B cell (primary cell): ENCODE results near the gene PPP1R26. TPM values are rescaled to one million over a fixed set of nuclear protein-coding genes. Genes with fewer than 3 reads are reported as not detected.

Source experiments
- ATAC-seq: fragments of 200-7000 bp; cut with Tn5 transposase; one replicate; pipeline ENCODE4 v1.10.0; 2021; ENCODE audit warnings: low read depth, mild to moderate bottlenecking, moderate number of reproducible peaks, moderate library complexity
- CTCF ChIA-PET: fragments of 350-600 bp; sonication (Branson Sonifier 250); formaldehyde crosslinking; loops from one replicate; lab custom pipeline; 2021; ENCODE audit warnings: antibody characterized with exemption, inconsistent platforms; lab: Charles Lee
- POLR2A ChIA-PET: fragments of 350-600 bp; sonication (Branson Sonifier 250); formaldehyde crosslinking; loops from one replicate; lab custom pipeline; 2021; ENCODE audit warnings: antibody characterized with exemption; lab: Charles Lee
- DNase-seq: peaks from one replicate; pipeline ENCODE4 v3.0.0; 2013
- H2AFZ ChIP-seq: 2 replicates; pipeline ENCODE4 v1.6.1; 2012; ENCODE audit warnings: mild to moderate bottlenecking, low read depth, low read length; ENCODE audit not compliant: insufficient read depth, poor library complexity, severe bottlenecking
- H3K27ac ChIP-seq, 2 donors: 1 replicate in 1 of 2; 2 replicates in 1 of 2; pipeline ENCODE4 v1.5.1; 2012 to 2013; ENCODE audit warnings: low read length in 2 of 2, mild to moderate bottlenecking in 2 of 2, moderate library complexity in 1 of 2
- H3K27me3 ChIP-seq, 4 experiments: fragments of 200-600 bp in 1 of 4; sonication (generic) in 1 of 4; replicated peaks in 1 of 4; 1 replicate in 2 of 4; 2 replicates in 2 of 4; pipeline versions ENCODE4 v1.6.1 to v1.7.0; 2013 to 2016; ENCODE audit warnings: low read length in 3 of 4, mild to moderate bottlenecking in 2 of 4, mixed read lengths in 1 of 4, moderate library complexity in 1 of 4; ENCODE audit not compliant: insufficient read depth in 4 of 4, control insufficient read depth in 3 of 4; ENCODE audit errors: control extremely low read depth in 1 of 4
- H3K36me3 ChIP-seq, 2 experiments: replicated peaks in 1 of 2; 1 replicate in 1 of 2; 2 replicates in 1 of 2; pipeline versions ENCODE4 v1.6.1 to v1.7.1; 2013; ENCODE audit warnings: low read length in 1 of 2; ENCODE audit not compliant: insufficient read depth in 2 of 2, control insufficient read depth in 1 of 2; ENCODE audit errors: control extremely low read depth in 1 of 2, extremely low read depth in 1 of 2
- H3K4me1 ChIP-seq, 2 donors: fragments of 200-600 bp in 1 of 2; sonication (generic) in 1 of 2; 1 replicate in 1 of 2; 2 replicates in 1 of 2; pipeline versions ENCODE4 v1.5.1 to v1.6.1; 2013 to 2017; ENCODE audit warnings: low read length in 2 of 2; ENCODE audit not compliant: control insufficient read depth in 2 of 2, insufficient read depth in 2 of 2
- H3K4me2 ChIP-seq: replicated peaks from 2 replicates; pipeline ENCODE3; 2012; ENCODE audit warnings: mild to moderate bottlenecking, low read depth, low read length; ENCODE audit not compliant: poor library complexity, severe bottlenecking
- H3K4me3 ChIP-seq, 5 experiments: fragments of 200-600 bp in 1 of 5; sonication (generic) in 1 of 5; 1 replicate in 3 of 5; 2 replicates in 2 of 5; pipeline versions ENCODE4 v1.5.1 to v1.7.0; 2011 to 2016; ENCODE audit warnings: low read length in 4 of 5, mild to moderate bottlenecking in 4 of 5, low read depth in 2 of 5, control low read depth in 1 of 5, moderate library complexity in 1 of 5; ENCODE audit not compliant: insufficient read depth in 1 of 5; ENCODE audit errors: control extremely low read depth in 1 of 5, extremely low read depth in 1 of 5
- H3K79me2 ChIP-seq: fragments of 200-600 bp; sonication (generic); one replicate; pipeline ENCODE4 v1.6.0; 2016; ENCODE audit warnings: low read length; ENCODE audit not compliant: control insufficient read depth, insufficient read depth
- H3K9ac ChIP-seq: fragments of 200-600 bp; sonication (generic); 2 replicates; pipeline ENCODE4 v1.6.1; 2017; ENCODE audit warnings: mild to moderate bottlenecking, low read length, moderate library complexity
- H3K9me3 ChIP-seq, 3 donors: one replicate each; pipeline versions ENCODE4 v1.6.1 to v1.7.1; 2013; ENCODE audit warnings: low read length in 2 of 3; ENCODE audit not compliant: control insufficient read depth in 2 of 3, insufficient read depth in 1 of 3; ENCODE audit errors: control extremely low read depth in 1 of 3
- H4K20me1 ChIP-seq: 2 replicates; pipeline ENCODE4 v1.6.0; 2012; ENCODE audit warnings: mild to moderate bottlenecking, low read length; ENCODE audit not compliant: insufficient read depth, control insufficient read depth, poor library complexity, severe bottlenecking
- H3K27ac Mint-ChIP-seq: one replicate; pipeline ENCODE4 v1.8.0; 2021; ENCODE audit warnings: mixed read lengths
- H3K27me3 Mint-ChIP-seq: one replicate; pipeline ENCODE4 v1.8.0; 2021; ENCODE audit warnings: mixed read lengths
- H3K4me1 Mint-ChIP-seq: one replicate; pipeline ENCODE4 v1.8.0; 2021; ENCODE audit warnings: mixed read lengths
- H3K4me3 Mint-ChIP-seq: one replicate; pipeline ENCODE4 v1.8.0; 2021; ENCODE audit warnings: mixed read lengths
- H3K9me3 Mint-ChIP-seq: one replicate; pipeline ENCODE4 v1.8.0; 2022; ENCODE audit warnings: mixed read lengths; ENCODE audit not compliant: insufficient read depth
- CTCF ChIP-seq: fragments of 200-600 bp; IDR thresholded peaks from one replicate; pipeline ENCODE4 v1.8.0; 2022; ENCODE audit warnings: antibody characterized with exemption, mild to moderate bottlenecking
- EZH2 ChIP-seq: IDR thresholded peaks from 2 replicates; pipeline ENCODE4 v1.6.1; 2012; ENCODE audit warnings: borderline replicate concordance, low read depth, mild to moderate bottlenecking, moderate library complexity, low read length; ENCODE audit not compliant: insufficient read depth, poor library complexity, severe bottlenecking
- WGBS: methylation state at CpG from one replicate; pipeline ENCODE4 v1.1.5; 2013; ENCODE audit warnings: missing lambda C conversion rate; ENCODE audit not compliant: insufficient coverage; 5-methylcytosine and 5-hydroxymethylcytosine counted together
- intact Hi-C: fragments of 100-400 bp; cut with micrococcal nuclease; formaldehyde crosslinking; loops from one replicate; pipeline ENCODE4 v1.10.0; 2022
- polyA plus RNA-seq: library from polyadenylated mRNA; depleted of rRNA; stranded (reverse); fragments of >200 nt; gene quantifications from 2 replicates; pipeline ENCODE4 v1.2.3, GENCODE V29; 2012
- total RNA-seq, 2 donors: library from RNA; stranded (reverse); fragments of 120-200 nt in 1 of 2; gene quantifications; 1 replicate in 1 of 2; 2 replicates in 1 of 2; pipeline versions ENCODE4 v1.2.3 to v1.2.4, GENCODE V29; 2013 to 2022

Gene PPP1R26
- total and polyA plus RNA-seq, 2 donors (not counting 1 experiment from before 2014, with no cell fraction given): 1.9 to 7.8 TPM

- no peaks in the 10 kb centered on the region for H3K36me3 ChIP-seq
- DNase-seq (no peak), ATAC-seq (no peak)
- H3K4me1 Mint-ChIP-seq: peaks cover 2% of the 10 kb centered on the region
- no peak overlapping the region for H3K4me3 Mint-ChIP-seq
- no peak overlapping the region for H3K4me2 ChIP-seq
- WGBS: 95% methylated on average over 21 of the region's 21 CpGs
- no peaks in the 10 kb centered on the region for H4K20me1 ChIP-seq
- no peak overlapping the region for H3K9ac ChIP-seq
- no peak overlapping the region for H3K27ac ChIP-seq
- CTCF ChIA-PET: no interaction called here
- intact Hi-C loops: no loop called here
- H2AFZ ChIP-seq: no peak overlapping the region
- POLR2A ChIA-PET: no interaction called here
- peaks cover 0 to 17% (median 0%) of the 10 kb centered on the region in 4 experiments for H3K27me3 ChIP-seq
- peaks cover 4% of the 10 kb centered on the region for H3K27me3 Mint-ChIP-seq
- no peaks in the 10 kb centered on the region for H3K9me3 ChIP-seq
- H3K27ac Mint-ChIP-seq: no peak overlapping the region
- H3K79me2 ChIP-seq: no peaks in the 10 kb centered on the region
- no peak overlapping the region for H3K4me3 ChIP-seq
- no peaks in the 10 kb centered on the region for H3K9me3 Mint-ChIP-seq
- peaks cover 5 to 9% of the 10 kb centered on the region in 2 donors for H3K4me1 ChIP-seq
- TF ChIP-seq EZH2 (no peak), CTCF (no peak)
Observed at GRCh38 chr9:135485832-135486231, 6.2 kb downstream of the PPP1R26 start.

- Histone ChIP-seq H3K4me1 (peaks cover 0 to 4% of the 10 kb centered on the region in 2 donors), H3K4me3 (no peak overlapping the region), H2AFZ (no peak overlapping the region), H3K27ac (no peak overlapping the region), H3K36me3 (no peaks in the 10 kb centered on the region), H3K9ac (no peak overlapping the region), H4K20me1 (no peaks in the 10 kb centered on the region), H3K27me3 (peaks cover 0 to 11% (median 0%) of the 10 kb centered on the region in 4 experiments), H3K79me2 (no peaks in the 10 kb centered on the region), H3K4me2 (no peak overlapping the region), H3K9me3 (no peaks in the 10 kb centered on the region)
- TF ChIP-seq EZH2: no peak
- TF ChIP-seq CTCF: no peak
- POLR2A ChIA-PET: no interaction called here
- no peak for ATAC-seq
- no peaks in the 10 kb centered on the region for H3K4me1 Mint-ChIP-seq
- WGBS: 95% methylated on average over 33 of the region's 33 CpGs
- DNase-seq: no peak
- H3K27me3 Mint-ChIP-seq: peaks cover 4% of the 10 kb centered on the region
- no peak overlapping the region for H3K4me3 Mint-ChIP-seq
- H3K9me3 Mint-ChIP-seq: no peaks in the 10 kb centered on the region
- CTCF ChIA-PET: no interaction called here
- no peak overlapping the region for H3K27ac Mint-ChIP-seq
- intact Hi-C loops: no loop called here
Observed at GRCh38 chr9:135486267-135487065, 6.9 kb downstream of the PPP1R26 start.
